Endothelial cell of umbilical vein (primary cell): ENCODE measurements around the gene LRRC3C. TPM values are rescaled to one million over a fixed set of nuclear protein-coding genes. Genes with fewer than 3 reads are reported as not detected.

ENCODE experiments used
- BruUV-seq: library from RNA; stranded (reverse); fragments of 400-500 nt; replicated peaks from 2 replicates; lab custom pipeline; 2021; lab: Mats Ljungman, UMichigan
- CTCF ChIA-PET: fragments of 300-600, 350-600 bp; sonication (Branson Sonifier 250); formaldehyde crosslinking; loops from one replicate; lab custom pipeline; 2021; ENCODE audit warnings: antibody characterized with exemption, inconsistent platforms; lab: Charles Lee
- POLR2A ChIA-PET: fragments of 300-600, 350-600 bp; sonication (Branson Sonifier 250); formaldehyde crosslinking; loops from one replicate; lab custom pipeline; 2021; ENCODE audit warnings: antibody characterized with exemption, inconsistent platforms; lab: Charles Lee
- DNase-seq: peaks from one replicate; pipeline ENCODE4 v3.0.0-alpha.2; 2011; ENCODE audit warnings: low read depth, low spot score
- FAIRE-seq: peaks from 2 replicates; lab custom pipeline; 2011; peaks lifted over from hg19 to GRCh38; lab: Jason Lieb, UNC
- H2AFZ ChIP-seq: 2 replicates; pipeline ENCODE4 v1.6.0; 2012; ENCODE audit warnings: low read depth, low read length, control low read depth, inconsistent platforms
- H3K27ac ChIP-seq: 2 replicates; pipeline ENCODE4 v1.5.1; 2011; ENCODE audit warnings: low read depth, mild to moderate bottlenecking, control low read depth, low read length, moderate library complexity; ENCODE audit not compliant: insufficient read depth
- H3K27me3 ChIP-seq, 2 experiments: 2 replicates each; pipeline versions ENCODE4 v1.6.0 to v1.6.1; 2011; ENCODE audit warnings: low read length in 2 of 2, mixed read lengths in 1 of 2; ENCODE audit not compliant: control insufficient read depth in 2 of 2, insufficient read depth in 2 of 2
- H3K36me3 ChIP-seq, 2 experiments: 2 replicates in 1 of 2; 3 replicates in 1 of 2; pipeline ENCODE4 v1.5.1; 2011; ENCODE audit warnings: low read length in 2 of 2, mild to moderate bottlenecking in 1 of 2, moderate library complexity in 1 of 2; ENCODE audit not compliant: control insufficient read depth in 2 of 2, insufficient read depth in 2 of 2; ENCODE audit errors: extremely low read depth in 1 of 2
- H3K4me1 ChIP-seq: 3 replicates; pipeline ENCODE4 v1.5.1; 2011; ENCODE audit warnings: mild to moderate bottlenecking, low read length; ENCODE audit not compliant: control insufficient read depth, insufficient read depth; ENCODE audit errors: extremely low read depth
- H3K4me2 ChIP-seq: 2 replicates; pipeline ENCODE4 v1.6.1; 2011; ENCODE audit warnings: low read length, control low read depth, mixed read lengths; ENCODE audit not compliant: insufficient read depth
- H3K4me3 ChIP-seq, 3 experiments: fragments of 200-600 bp in 1 of 3; sonication (generic), shearing (Covaris generic) in 1 of 3; replicated peaks in 1 of 3; 2 replicates each; pipeline ENCODE4 v1.5.1; 2011 to 2016; ENCODE audit warnings: control low read depth in 3 of 3, low read length in 3 of 3, mild to moderate bottlenecking in 2 of 3, inconsistent platforms in 1 of 3, low read depth in 1 of 3, moderate library complexity in 1 of 3; ENCODE audit not compliant: insufficient read depth in 1 of 3
- H3K79me2 ChIP-seq: 2 replicates; pipeline ENCODE4 v1.6.0; 2012; ENCODE audit warnings: low read length, inconsistent platforms; ENCODE audit not compliant: control insufficient read depth, insufficient read depth
- H3K9ac ChIP-seq: replicated peaks from 2 replicates; pipeline ENCODE3; 2011; ENCODE audit warnings: low read length, control low read depth; ENCODE audit not compliant: insufficient read depth; ENCODE audit errors: extremely low read depth
- H3K9me1 ChIP-seq: replicated peaks from 3 replicates; pipeline ENCODE4 v1.6.0; 2011; ENCODE audit warnings: mild to moderate bottlenecking, low read length; ENCODE audit not compliant: control insufficient read depth, insufficient read depth; ENCODE audit errors: extremely low read depth
- H3K9me3 ChIP-seq: replicated peaks from 2 replicates; pipeline ENCODE4 v1.5.1; 2012; ENCODE audit warnings: low read length, inconsistent platforms; ENCODE audit not compliant: control insufficient read depth, insufficient read depth
- H4K20me1 ChIP-seq: replicated peaks from 2 replicates; pipeline ENCODE3; 2011; ENCODE audit warnings: mild to moderate bottlenecking, low read length; ENCODE audit not compliant: control insufficient read depth, insufficient read depth; ENCODE audit errors: extremely low read depth
- EZH2 ChIP-seq: IDR thresholded peaks from 2 replicates; pipeline ENCODE4 v1.6.1; 2012; ENCODE audit warnings: borderline replicate concordance, low read depth, mild to moderate bottlenecking, moderate library complexity, low read length, inconsistent platforms; ENCODE audit not compliant: severe bottlenecking
- FOS ChIP-seq: IDR thresholded peaks from 2 replicates; pipeline ENCODE4 v1.6.1; 2011; ENCODE audit warnings: mild to moderate bottlenecking, low read length, moderate library complexity, borderline replicate concordance; ENCODE audit not compliant: insufficient read depth
- GATA2 ChIP-seq: IDR thresholded peaks from 2 replicates; pipeline ENCODE4 v1.7.0; 2011; ENCODE audit warnings: low read depth, mild to moderate bottlenecking, moderate library complexity, mixed read lengths, low read length; ENCODE audit not compliant: insufficient read length, insufficient read depth
- JUN ChIP-seq: IDR thresholded peaks from 2 replicates; pipeline ENCODE4 v1.6.1; 2011; ENCODE audit warnings: borderline replicate concordance, low read depth; ENCODE audit not compliant: insufficient read length, insufficient read depth
- MYC ChIP-seq: IDR thresholded peaks from one replicate; pipeline ENCODE4 v1.6.1; 2011; ENCODE audit warnings: mild to moderate bottlenecking, low read depth, low read length
- POLR2A ChIP-seq: IDR thresholded peaks from 2 replicates; pipeline ENCODE4 v1.6.1; 2012; ENCODE audit warnings: low read depth, mild to moderate bottlenecking, control low read depth, low read length
- POLR2AphosphoS5 ChIP-seq: IDR thresholded peaks from 2 replicates; pipeline ENCODE4 v1.6.1; 2012; ENCODE audit warnings: low read depth, mild to moderate bottlenecking, control low read depth, low read length, moderate library complexity; ENCODE audit not compliant: insufficient read depth
- dilution Hi-C: fragments of 300-500 bp; cut with MboI; formaldehyde crosslinking; loops from one replicate; pipeline ENCODE4 v1.15.0; 2019; ENCODE audit warnings: low sequenced_read_pairs; ENCODE audit not compliant: extremely low pct_ligation_motif_present
- intact Hi-C: fragments of 100-400 bp; cut with micrococcal nuclease; formaldehyde crosslinking; loops from one replicate; pipeline ENCODE4 v1.10.0; 2022
- polyA plus RNA-seq, 4 experiments: library from polyadenylated mRNA; depleted of rRNA in 3 of 4; stranded (reverse) in 3 of 4; unstranded in 1 of 4; fragments of >200 nt; gene quantifications; 2 replicates each; pipeline versions ENCODE4 v1.2.1 to v1.2.3, GENCODE V29; 2011 to 2012; ENCODE audit warnings: missing spikeins in 1 of 4
- total RNA-seq: library from RNA; stranded (reverse); gene quantifications from 2 replicates; pipeline ENCODE4 v1.2.3, GENCODE V29; 2021
- TF ChIP-seq, protein P1 (sequence below), 2 donors: IDR thresholded peaks; 1 replicate in 1 of 2; 2 replicates in 1 of 2; pipeline ENCODE4 v1.5.1; 2011; ENCODE audit warnings: low read length in 2 of 2, mild to moderate bottlenecking in 2 of 2, moderate library complexity in 2 of 2, control low read depth in 1 of 2, inconsistent platforms in 1 of 2, low read depth in 1 of 2; ENCODE audit not compliant: insufficient read depth in 1 of 2; ENCODE audit errors: extremely low read depth in 1 of 2
- TF ChIP-seq, protein P2 (sequence below): IDR thresholded peaks from 2 replicates; pipeline ENCODE4 v1.6.1; 2011; ENCODE audit not compliant: insufficient read depth, insufficient read length

Gene LRRC3C
- total and polyA plus RNA-seq, 2 donors (not counting 3 experiments of a cell fraction or from before 2014, with no cell fraction given): not detected

DNA sequence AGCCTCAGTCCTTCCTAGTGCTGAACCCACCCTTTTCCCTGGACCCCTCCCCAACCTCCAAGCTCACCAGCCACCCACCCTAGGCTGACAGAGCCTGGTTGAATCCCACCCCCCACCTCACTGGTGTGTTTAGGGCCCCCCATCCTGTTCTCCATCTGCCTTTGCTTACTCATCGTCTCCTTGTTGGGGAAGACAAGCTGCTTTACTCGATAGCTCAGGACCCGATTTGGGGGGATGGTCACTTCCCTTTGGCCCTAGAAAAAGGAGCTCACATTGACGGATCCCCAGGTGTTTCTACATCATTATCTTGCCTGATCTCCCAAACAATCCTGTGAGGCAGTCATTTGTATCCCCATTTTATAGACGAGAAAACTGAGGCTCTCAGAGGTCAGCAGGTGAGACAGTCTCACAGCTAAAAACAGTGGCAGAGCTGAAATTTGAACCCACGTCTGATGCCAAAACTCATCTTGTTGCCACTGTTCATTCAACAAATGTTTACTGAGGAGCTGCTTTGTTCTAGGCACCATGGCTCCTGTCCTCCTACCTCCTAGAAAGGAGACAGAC lies 18.7 kb upstream of the LRRC3C start:
- DNase-seq: no peak
- dilution Hi-C loops: no loop called here
- no peaks in the 10 kb centered on the region for H4K20me1 ChIP-seq
- no TSS peak for BruUV-seq
- CTCF ChIA-PET: interaction anchor here (1.4 kb wide), 1 partner anchor 21 kb away, joined by 5 read pairs; no protein-coding TSS in a partner anchor
- no peak overlapping the region for H3K27ac ChIP-seq
- H3K9ac ChIP-seq: no peak overlapping the region
- H3K4me3 ChIP-seq: no peak overlapping the region
- H3K4me2 ChIP-seq: no peak overlapping the region
- no peaks in the 10 kb centered on the region for H3K9me3 ChIP-seq
- TF ChIP-seq FOS (no peak), GATA2 (no peak), JUN (no peak)
- TF ChIP-seq, protein P1, sequence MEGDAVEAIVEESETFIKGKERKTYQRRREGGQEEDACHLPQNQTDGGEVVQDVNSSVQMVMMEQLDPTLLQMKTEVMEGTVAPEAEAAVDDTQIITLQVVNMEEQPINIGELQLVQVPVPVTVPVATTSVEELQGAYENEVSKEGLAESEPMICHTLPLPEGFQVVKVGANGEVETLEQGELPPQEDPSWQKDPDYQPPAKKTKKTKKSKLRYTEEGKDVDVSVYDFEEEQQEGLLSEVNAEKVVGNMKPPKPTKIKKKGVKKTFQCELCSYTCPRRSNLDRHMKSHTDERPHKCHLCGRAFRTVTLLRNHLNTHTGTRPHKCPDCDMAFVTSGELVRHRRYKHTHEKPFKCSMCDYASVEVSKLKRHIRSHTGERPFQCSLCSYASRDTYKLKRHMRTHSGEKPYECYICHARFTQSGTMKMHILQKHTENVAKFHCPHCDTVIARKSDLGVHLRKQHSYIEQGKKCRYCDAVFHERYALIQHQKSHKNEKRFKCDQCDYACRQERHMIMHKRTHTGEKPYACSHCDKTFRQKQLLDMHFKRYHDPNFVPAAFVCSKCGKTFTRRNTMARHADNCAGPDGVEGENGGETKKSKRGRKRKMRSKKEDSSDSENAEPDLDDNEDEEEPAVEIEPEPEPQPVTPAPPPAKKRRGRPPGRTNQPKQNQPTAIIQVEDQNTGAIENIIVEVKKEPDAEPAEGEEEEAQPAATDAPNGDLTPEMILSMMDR (IDR thresholded peaks at IDR 0.05; ENCODE audit: extremely low read depth in 1 of 2, insufficient read depth in 1 of 2, low read depth in 1 of 2, low read length in 2 of 2): no peak
- no peaks in the 10 kb centered on the region for H3K79me2 ChIP-seq
- no peak for FAIRE-seq
- intact Hi-C loops: no loop called here
- H2AFZ ChIP-seq: no peak overlapping the region
- H3K36me3 ChIP-seq: no peaks in the 10 kb centered on the region
- POLR2A ChIA-PET: no interaction called here
- no peaks in the 10 kb centered on the region for H3K4me1 ChIP-seq
- H3K9me1 ChIP-seq: no peaks in the 10 kb centered on the region
- H3K27me3 ChIP-seq: no peaks in the 10 kb centered on the region

DNA sequence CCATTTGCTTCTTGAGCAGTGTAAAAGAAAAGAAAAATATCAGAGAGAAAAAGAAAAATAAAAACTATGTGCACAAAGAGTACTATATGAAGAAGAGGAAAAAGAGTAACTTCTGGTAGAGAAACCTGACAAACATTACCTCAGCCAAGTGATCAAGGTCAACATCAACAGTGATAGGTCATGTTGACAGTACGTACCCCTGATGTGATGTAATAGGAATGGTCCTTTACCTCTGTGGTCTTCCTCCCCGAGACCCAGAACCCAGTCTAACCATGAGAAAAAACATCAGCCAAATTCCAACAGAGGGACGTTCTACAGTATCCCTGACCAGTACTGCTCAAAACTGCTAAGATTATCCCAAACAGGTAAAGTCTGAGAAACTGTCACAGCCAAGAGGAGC lies 13.5 kb upstream of the LRRC3C start:
- H3K4me2 ChIP-seq: no peak overlapping the region
- H3K9ac ChIP-seq: no peak overlapping the region
- BruUV-seq: no TSS peak
- H3K4me3 ChIP-seq: no peak overlapping the region
- peaks cover 0 to under 1% of the 10 kb centered on the region in 2 experiments for H3K36me3 ChIP-seq
- no peaks in the 10 kb centered on the region for H3K79me2 ChIP-seq
- ChIA-PET POLR2A (no interaction called here), CTCF (no interaction called here)
- no peaks in the 10 kb centered on the region for H3K9me1 ChIP-seq
- no peaks in the 10 kb centered on the region for H3K9me3 ChIP-seq
- intact Hi-C loops: no loop called here
- TF ChIP-seq MYC (no peak), POLR2AphosphoS5 (no peak), POLR2A (no peak), GATA2 (no peak), EZH2 (no peak)
- TF ChIP-seq, protein P2, sequence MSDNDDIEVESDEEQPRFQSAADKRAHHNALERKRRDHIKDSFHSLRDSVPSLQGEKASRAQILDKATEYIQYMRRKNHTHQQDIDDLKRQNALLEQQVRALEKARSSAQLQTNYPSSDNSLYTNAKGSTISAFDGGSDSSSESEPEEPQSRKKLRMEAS: no peak
- dilution Hi-C loops: no loop called here
- no peak for FAIRE-seq
- no peak overlapping the region for H3K27ac ChIP-seq
- DNase-seq: no peak
- H4K20me1 ChIP-seq: no peaks in the 10 kb centered on the region
- H2AFZ ChIP-seq: no peak overlapping the region
- H3K27me3 ChIP-seq: no peaks in the 10 kb centered on the region
- no peaks in the 10 kb centered on the region for H3K4me1 ChIP-seq
